ENCODE data around the gene LRP8.

GRCh38 chr1:53270107-53270506 is 57.8 kb downstream of the LRP8 start:
- no peak for TF ChIP-seq POLR2A (IDR thresholded peaks at IDR 0.05)
- no peak for TF ChIP-seq CTCF (IDR thresholded peaks at IDR 0.05)
